Effector CD4-positive, alpha-beta T cell (primary cell): ENCODE measurements around the gene SHISAL1.

Experiments
- DNase-seq: peaks from one replicate; pipeline ENCODE4 v3.0.0-alpha.2; 2020

SHISAL1 gene

DNA sequence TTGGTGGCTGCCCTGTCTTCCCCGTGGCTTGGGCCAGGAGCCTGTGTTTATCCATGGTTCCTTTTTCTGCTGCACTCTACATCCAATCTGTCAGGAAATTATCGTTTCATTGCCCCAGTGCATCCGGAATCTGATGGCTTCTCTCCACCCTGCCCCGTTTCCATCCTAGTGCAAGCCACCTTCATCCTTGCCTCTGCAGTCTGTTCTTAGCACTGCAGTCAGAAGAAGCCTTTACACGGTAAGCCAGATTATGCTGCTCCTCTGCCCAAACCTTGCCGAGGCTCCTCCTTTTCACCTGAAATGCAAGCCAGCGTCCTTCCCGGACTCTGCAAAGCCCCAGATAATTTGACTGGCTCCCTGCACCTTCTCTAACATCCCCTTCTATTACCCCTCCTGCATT, 86.9 kb downstream of the SHISAL1 start:
- no peak for DNase-seq

DNA sequence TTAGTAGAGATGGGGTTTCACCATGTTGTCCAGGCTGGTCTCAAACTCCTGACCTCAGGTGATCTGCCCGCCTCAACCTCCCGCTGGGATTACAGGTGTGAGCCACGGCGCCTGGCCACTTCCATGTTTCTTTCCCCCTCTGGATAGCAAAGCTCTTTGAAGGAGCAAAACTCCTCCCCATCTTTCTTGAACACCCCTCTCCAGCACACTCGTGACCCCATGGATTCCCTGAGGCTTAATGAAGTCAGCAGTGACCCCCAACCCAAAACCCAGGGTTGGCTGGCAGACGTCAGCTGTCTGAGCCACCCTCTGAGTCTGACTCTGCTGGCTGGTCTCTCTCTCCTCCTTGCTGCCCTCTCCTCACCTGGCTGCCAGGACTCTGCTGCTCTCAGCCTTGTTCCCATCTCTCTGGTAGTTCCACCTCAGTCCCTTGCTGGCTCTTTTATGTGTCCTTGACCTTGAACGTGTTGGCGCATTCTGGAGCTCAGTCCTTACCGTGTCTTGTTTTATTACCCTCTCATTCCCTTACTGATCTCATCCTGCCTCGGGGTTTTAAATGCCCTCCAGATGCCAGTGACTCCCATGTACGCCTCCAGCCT, 87.6 kb downstream of the SHISAL1 start:
- no peak for DNase-seq

DNA sequence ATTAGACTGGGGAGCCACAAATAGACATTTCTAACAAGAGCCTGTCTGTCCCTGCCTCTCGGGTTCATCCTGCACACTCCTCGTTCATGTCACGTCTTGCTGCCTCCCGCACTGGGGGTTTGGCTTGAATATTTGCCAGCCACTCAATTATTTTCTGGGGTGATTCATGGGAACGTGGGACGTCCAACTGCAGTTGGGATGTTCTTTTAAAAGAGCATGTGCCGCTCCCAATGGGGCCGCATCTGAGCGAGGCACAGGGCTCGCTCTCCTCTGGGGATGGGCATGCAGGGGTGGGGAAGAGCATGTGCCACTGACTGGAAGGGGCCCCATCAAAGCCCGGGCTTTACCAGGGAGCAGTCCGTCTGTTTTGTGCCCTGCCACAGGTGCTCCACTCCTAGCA, 88.6 kb downstream of the SHISAL1 start:
- DNase-seq = no peak

DNA sequence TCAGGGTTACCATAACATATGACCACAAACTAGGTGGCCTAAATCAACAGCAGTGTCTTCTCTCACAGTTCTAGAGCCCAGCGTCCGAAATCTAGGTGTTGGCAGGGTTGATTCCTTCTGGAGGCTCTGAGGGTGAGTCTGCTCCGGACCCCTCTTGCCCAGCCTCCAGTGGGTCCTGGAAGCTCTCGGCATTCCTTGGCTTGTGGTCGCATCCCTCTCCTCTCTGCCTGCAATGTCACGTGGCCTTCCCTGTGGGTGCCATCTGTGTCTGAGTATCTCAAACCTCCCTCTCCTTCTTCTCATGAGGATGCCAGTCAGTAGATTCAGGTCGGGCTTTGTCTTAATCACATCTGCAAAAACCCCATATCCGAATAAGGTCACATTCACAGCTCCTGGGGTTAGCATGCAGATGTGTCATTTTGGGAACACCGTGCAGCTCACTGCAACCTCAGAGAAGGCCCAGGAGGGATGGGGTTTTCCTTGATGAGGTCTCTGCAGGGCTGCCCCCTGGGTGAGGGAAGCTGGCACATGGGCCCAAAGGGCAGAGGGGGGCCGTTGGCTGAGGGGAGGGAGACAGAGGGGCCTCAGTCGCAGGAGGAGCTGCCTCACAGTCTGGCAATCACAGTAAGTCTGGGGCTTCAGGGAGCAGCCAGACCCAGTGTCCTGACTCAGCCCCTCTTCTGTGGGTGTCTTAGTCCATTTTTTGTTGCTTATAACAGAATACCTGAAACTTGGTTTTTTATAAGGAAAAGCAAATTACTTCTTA, 90.9 kb downstream of the SHISAL1 start:
- no peak for DNase-seq

DNA sequence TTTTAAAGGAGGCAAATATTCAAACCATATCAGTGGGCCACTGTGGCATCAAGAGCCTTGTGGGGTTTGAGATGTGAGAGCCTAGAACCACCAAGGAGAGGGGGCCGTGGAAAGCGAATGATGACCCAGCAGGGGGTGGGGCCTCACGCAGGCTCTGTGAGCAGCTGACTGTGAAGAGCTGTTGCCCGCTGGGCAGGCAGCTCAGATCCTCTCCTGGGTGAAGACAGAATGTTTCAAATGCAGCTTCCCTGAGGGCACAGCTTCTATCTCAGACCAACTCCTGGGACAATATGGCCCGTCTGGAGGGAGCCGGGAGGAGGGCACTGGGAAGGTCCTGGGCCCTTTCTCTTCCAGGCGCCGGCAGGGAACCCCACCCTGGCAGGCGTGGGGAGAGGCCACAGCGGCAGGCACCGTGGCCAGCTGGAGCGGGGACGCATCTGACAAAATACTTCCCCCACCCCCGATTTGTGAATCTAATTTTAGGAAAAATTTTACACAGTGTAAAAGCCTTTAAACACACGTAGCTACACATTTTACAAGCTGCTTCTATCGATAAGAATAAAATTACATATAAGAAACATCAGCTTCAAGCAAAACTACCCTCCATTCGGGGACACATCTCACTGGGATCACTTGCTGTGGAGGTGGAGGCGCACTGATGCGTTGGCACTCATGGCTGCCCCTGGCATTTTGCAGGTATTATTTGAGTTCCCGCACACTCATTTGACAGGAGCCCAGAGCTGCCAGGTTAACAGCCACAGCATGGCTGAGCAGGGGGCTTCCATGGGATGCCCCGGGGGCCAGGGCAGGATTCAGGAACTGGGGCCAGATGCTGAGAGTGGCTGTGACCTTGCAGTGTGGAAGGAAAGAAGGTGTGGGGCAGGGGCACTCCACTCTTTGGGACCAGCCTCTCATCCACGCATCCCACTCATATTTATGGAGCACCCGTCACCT, 91.7 kb downstream of the SHISAL1 start:
- DNase-seq = no peak

DNA sequence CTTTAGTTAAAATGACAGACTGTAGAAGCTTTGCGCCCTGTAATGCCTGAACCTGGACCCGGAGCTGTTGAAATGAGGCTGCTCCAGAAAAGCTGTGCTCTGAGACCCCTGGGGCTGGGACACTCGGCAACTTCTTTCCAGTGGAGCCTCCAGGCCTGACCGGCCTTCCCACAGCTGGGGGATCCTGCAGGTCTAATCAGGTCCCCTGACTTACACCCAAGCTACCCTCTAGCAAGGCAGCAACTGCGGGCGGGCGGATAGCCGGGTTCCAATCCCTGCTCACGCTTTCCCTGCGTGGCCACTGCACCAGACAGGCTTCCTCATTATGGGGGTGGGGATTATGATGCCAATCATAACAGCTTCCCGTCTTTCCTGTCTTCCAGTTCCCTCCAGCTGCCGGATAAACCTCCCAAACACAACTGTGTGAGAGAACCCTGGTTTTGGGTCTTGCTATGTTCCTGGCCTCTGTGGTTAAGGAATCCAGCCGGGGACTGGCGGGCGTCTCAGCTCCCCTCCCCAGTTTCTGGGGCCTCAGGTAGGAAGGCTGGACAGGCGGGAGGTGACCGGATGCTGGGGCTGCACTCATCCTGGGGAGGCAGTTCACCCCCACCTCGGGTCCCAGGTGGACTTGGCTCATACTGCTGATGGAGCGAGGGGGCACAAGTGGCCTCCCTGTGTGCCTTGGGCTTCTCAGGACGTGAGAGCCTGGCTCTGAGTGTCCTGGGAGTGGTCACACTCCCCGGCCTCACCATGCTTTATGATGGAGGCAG, 93.5 kb downstream of the SHISAL1 start:
- DNase-seq = no peak

DNA sequence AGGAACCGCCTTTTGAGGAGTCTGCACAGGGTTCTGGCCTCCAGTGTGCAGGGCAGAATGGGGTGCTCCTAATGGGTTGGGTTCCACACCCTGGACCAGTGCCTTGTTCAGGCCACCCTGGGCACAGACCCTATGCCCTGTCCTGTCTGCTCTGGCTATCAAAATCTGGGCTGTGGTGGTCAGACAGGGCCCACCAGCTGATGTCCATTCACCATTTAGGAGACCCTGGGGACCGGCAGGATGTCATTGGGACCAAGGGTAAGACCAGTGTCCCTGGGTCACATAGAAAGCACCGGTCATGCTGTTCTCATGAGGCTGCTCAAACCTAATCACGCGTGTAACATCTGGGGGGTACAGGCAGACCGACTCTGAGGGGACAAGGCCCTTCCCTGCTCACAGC, 94.7 kb downstream of the SHISAL1 start:
- DNase-seq = no peak

DNA sequence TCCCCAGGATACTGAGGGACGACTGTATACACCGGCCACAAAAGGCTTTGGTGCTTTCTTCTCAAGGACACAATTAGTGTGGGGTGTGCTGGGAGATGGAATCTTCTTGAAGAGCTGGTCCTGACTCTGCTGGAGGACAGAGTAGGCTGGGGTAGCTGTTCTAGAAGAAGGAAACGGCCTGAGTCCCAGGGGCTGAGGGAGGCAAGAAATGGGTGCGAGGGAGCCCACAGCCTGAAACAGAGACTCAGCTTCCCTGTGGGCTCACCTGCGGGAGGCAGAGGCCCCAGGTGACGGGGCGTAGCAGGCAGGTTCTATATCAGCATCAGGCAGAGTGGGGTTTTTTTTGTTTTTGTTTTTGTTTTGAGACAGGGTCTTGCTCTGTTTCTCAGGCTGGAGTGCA, 95.4 kb downstream of the SHISAL1 start:
- DNase-seq = no peak

DNA sequence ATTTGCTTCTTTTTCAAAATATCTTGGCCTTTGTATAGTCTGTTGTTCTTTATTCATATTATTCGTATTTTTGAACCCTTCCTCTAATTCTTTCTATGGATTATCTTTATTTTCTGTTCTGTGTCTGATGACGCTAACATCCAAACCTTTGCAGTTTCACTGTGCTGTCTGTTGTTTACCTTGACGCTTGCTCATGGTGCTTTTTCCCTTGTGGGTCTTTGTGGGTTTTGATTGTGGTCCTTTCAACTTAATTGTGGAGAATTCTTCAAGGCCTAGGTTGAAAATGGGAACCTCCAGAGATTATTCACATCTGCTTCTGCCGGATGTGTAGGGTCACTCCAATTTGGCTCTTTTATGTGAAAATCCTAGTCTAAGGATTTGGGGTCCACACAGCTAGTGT, 97.5 kb downstream of the SHISAL1 start:
- no peak for DNase-seq

DNA sequence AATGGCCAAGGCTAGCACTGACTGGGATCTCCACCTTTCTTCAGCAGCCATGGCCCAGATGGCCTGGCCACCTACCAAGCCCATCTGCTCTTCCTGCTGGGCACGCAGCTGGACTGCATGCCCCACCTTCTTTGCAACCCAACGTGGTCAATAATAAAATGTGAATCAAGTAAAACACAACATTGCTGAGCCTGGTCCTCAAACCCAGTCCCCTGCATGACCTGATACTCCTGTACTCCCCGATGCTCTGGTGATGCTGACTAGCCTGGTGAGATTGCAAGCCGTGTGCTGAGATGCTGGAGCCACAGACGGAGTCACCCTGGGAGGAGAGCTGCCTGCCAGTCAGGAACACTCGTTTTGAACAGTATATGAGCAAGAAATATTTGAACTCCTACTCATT, 98.0 kb downstream of the SHISAL1 start:
- no peak for DNase-seq

DNA sequence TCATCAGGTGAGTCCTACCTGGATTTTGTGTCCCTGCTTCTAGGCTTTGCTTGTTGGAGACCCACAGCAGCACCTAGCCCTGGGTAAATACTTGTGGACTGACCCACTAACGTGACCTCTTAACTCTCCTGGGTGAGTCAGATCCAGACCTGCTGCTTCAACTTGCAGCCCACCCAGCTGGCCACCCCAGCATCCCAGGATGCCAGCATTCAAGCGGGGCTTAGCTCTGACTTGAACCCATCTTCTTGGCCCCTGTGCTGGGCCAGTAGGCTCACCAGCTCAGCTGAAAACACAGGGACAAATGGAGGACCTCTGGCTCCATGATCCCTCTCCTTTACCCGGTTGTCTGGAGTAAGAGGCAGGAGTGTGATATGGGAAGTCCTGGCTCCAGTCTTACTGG, 98.6 kb downstream of the SHISAL1 start:
- no peak for DNase-seq

DNA sequence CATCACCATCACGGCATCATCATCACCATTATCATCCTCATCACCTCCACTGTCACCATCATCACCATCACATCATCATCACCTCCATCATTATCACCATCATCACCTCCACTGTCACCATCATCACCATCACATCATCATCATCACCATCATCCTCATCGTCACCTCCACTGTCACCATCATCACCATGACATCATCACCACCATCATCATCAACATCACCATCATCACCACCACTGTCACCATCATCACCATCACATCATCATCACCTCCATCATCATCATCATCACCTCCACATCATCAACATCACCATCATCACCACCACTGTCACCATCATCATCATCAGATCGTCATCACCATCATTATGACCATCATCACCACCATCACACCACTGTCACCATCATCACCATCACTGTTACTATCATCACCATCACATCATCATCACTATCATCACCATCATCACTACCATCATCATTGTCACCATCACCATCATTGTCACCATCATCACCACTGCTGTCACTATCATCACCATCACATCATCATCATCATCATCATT, 99.2 kb downstream of the SHISAL1 start:
- DNase-seq = no peak

DNA sequence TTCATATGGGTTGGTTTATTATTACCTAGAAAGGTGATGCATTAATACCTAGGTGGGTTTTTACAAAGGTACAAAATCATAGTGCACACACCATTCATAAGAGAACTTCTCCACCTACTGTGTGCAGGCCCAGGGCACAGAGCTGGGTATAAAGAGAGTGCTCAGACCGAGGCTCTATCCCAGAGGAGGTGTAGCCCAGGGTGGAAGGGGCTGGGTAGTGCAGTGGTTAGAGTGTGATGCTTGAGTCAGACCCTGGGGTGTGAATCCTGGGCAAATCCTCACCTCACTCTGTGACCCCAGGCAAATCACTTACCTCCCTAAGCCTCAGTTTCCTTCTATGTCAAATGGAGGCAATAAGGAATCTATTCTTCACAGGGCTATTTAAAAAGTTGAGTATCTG, 99.8 kb downstream of the SHISAL1 start:
- DNase-seq = no peak

DNA sequence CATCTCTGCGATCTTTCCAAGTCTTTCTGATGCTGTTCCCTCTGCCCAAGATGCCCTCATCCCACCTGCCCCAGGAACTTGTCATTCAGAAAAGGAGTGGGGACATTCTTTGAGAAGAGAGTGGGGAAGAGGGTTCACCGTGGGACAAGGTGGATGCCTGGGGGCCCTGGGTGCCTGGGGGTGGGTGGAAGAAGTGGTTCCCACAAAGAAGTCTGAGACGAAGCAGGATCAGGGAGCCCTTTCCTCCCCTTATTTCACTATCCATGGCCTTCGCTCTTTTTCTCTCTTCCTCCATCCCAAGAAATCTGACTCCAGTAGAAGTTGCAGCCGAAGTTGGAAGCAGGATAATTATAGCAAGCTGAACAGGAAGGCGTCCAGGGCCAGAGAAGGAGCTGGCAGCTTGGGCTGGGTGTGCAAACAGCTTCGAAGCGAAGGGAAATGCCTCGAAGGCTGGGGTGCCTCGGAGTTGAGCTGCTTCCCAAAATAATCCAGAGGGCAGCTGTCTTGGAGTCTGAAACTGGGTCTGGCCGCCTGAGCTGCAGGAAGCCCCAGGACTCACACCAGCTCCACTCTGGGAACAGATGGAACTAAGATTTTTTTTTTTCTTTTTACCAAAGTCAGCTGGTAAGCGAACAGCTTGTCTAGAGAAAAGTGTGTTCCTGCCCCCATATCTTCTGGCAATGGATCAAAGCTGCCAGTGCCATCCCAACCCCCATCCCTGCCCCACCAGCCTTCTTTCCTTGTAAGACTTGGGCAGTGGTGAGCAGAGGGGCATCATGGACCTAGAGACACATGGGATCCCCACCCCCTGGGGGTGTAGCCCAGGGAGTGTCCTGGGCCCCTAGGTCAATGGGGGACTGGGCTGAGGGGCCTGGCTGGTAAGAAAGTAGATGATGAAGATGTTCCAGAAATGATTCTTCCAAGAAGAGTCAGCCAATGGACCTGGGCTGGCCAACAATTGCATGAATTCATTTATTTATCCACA, 100.5 kb downstream of the SHISAL1 start:
- DNase-seq = no peak

DNA sequence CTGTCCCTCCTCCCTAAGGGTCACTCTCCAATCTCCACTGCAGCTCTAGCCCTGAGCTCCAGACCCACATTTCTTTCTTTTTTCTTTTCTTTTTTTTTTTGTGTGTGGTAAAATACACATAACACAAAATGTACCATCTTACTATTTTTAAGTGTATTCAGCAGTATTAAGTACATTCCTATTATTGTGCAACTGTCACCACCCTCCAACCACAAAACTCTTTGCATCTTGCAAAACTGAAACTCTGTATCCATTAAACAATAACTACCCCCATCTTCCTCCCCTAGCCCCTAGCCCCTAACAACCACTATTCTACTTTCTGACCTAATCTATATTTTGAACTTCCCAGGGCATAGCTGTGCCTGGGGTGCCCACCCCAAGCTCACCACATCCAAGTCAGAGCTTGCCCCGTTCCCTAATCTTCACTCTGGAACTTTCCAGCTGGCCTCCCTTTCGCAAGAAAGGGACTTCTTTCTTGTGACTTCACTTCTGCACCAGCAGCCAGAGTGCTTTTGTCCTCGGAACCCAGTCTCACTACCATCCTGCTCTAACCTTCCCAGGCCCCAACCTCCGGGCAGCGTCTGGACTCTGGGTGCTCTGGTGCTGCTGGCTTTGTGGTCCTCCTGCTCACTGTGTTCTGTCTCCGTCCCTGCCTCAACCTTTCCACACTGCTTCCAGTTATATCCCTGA, 101.3 kb downstream of the SHISAL1 start:
- no peak for DNase-seq

DNA sequence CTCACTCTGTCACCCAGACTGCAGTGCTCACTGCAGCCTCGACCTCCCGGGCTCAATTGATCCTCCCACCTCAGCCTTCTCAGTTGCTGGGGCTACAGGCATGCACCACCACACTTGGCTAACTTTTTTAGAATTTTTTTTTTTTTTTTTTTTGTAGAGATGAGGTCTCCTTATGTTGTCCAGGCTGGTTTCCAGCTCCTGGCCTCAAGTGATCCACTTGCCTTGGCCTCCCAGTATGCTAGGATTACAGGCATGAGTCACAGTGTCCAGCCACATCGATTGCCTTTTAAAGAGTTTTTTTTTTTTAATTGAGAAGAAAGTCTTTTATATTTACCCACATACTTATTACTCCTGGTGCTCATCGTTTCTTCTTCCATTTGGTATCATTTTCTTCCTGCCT, 102.0 kb downstream of the SHISAL1 start:
- DNase-seq = no peak

DNA sequence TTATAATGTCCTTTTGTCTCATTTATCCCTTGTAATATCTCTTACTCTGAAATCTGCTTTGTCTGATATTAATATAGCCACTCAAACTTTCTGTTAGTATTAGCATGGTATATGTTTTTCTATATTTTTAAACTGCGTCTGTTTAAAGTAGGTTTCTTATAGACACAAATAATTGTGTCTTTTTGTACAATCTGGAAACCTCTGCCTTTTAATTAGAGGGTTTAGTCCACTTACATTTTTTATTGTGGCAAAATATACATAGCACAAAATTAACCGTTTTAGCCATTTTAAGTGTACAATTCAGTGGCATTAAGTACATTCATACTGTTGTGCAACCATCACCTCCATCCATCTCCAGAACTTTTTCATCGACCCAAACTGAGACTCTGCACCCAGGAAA, 103.4 kb downstream of the SHISAL1 start:
- no peak for DNase-seq

DNA sequence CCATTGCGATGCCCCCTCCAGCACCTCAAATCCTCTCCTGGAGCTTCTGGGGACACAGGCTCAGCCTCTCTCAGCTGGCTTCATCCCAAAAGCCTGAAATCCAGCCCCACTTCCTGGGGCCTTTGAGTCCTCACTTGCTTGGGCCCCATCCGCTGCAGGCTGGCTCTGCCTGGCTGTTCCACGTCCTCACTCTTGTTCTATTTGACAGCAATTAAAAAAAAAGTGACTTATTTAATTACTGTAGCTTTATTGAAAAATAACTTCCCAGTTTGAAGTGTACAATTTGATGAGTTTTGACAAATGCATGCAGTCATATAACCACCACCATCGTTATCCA, 104.8 kb downstream of the SHISAL1 start:
- no peak for DNase-seq

DNA sequence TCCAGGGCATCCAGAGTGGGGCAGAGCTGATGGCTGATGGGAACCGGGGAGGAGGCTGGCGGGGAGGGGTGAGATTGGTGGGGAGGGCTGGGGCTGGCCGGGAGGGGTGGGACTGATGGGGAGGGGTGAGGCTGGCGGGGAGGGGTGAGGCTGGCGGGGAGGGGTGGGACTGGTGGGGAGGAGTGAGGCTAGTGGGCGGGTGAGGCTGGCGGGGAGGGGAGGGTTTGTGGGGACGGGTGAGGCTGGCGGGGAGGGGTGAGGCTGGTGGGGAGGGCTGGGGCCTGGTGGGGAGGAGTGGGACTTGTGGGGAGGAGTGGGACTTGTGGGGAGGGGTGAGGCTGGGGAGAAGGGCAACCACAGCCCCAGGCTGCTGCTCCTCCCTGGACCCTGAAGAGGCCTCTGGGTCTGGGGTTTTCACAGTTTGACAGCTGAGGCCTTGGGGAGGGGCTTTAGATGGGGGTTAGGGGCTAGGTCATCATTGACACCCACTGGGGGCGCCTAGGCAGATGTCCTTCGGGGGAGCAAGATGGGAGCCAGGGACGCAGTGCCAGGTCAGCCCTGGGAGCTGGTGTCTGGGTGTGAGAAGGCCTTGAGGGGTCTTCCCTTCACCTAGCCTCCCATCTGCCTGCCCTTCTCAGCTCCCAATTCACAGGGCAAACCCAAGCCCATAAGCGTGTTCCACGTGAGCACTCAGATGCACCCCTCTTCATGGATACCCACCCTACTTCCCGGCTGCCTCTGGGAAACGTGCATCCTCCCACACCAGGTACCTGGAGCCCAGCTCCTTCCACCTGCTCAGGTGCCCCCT, 105.4 kb downstream of the SHISAL1 start:
- DNase-seq = no peak

DNA sequence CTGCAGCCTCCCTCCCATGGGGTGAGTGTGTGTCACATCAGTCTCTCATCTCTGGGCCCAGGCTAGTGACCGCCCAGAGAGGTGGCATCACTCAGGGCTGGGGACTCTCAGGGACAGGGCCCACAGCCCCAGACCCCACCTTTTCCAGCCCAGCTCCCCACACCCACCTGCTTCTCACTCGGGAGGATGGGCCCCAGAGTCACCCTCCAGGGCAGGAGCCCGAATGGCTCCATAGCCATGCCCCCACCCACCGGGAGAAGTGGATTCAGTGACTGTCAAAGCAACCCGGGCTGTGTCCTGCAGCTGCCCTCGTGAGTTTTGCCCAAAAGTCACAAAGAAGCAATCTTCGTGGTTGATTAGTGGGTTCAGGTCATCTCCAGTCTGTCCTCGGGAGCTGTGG, 106.1 kb downstream of the SHISAL1 start:
- no peak for DNase-seq
